IPS-NIHi7 (cell line): Measurements from ENCODE around the gene TMEM52.

ENCODE experiments used
- DNase-seq: peaks from one replicate; pipeline ENCODE4 v3.0.0; 2012; ENCODE audit warnings: mixed read lengths; ENCODE audit errors: extremely low spot score

The TMEM52 gene

GRCh38 chr1:1914971-1915692 is 3.9 kb downstream of the TMEM52 start, which contains the start of gene CALML6:
Gene CALML6, plus strand, starts transcription at chr1:1915260. Its CDS starts 21 bp downstream, at chr1:1915281.
- DNase-seq: no peak

- no peak for DNase-seq
Observed at GRCh38 chr1:1914101-1914970, 4.7 kb downstream of the TMEM52 start.

- DNase-seq: no peak
Observed at GRCh38 chr1:1911350-1912041, 7.6 kb downstream of the TMEM52 start.

GRCh38 chr1:1910651-1911331 is 8.3 kb downstream of the TMEM52 start:
- DNase-seq: no peak

GRCh38 chr1:1910033-1910465 is 9.0 kb downstream of the TMEM52 start:
- DNase-seq: no peak

- DNase-seq: no peak
Observed at GRCh38 chr1:1908506-1908791, 10.6 kb downstream of the TMEM52 start.

GRCh38 chr1:1907098-1907736 is 11.9 kb downstream of the TMEM52 start:
- no peak for DNase-seq

GRCh38 chr1:1906185-1907097 is 12.6 kb downstream of the TMEM52 start:
- DNase-seq: peak; percentile 91

GRCh38 chr1:1903224-1903623 is 15.9 kb downstream of the TMEM52 start:
- DNase-seq: no peak

- DNase-seq: no peak
Observed at GRCh38 chr1:1901641-1902294, 17.3 kb downstream of the TMEM52 start.

GRCh38 chr1:1900883-1901640 is 18.0 kb downstream of the TMEM52 start:
- no peak for DNase-seq

- DNase-seq: no peak
Observed at GRCh38 chr1:1899967-1900327, 19.1 kb downstream of the TMEM52 start.

- peak; percentile 42 for DNase-seq
Observed at GRCh38 chr1:1899266-1899966, 19.7 kb downstream of the TMEM52 start.

GRCh38 chr1:1898246-1898933 is 20.7 kb downstream of the TMEM52 start:
- no peak for DNase-seq

GRCh38 chr1:1895456-1896336 is 23.4 kb downstream of the TMEM52 start:
- no peak for DNase-seq

GRCh38 chr1:1895060-1895418 is 24.0 kb downstream of the TMEM52 start:
- no peak for DNase-seq
